Esophagus muscularis mucosa (tissue), 4 donors: ENCODE measurements around the gene KCNJ6. TPM values are rescaled to one million over a fixed set of nuclear protein-coding genes. Genes with fewer than 3 reads are reported as not detected.

Source experiments
- DNase-seq: peaks from one replicate; pipeline ENCODE4 v3.0.0-alpha.2; 2017; ENCODE audit errors: extremely low spot score
- H3K27ac ChIP-seq, 4 donors: fragments of 200-600 bp; sonication (generic); replicated peaks in 1 of 4; 1 replicate in 3 of 4; 2 replicates in 1 of 4; pipeline ENCODE4 v1.5.1; 2016 to 2019; ENCODE audit warnings: mild to moderate bottlenecking in 1 of 4
- H3K27me3 ChIP-seq, 4 donors: fragments of 200-600 bp; sonication (generic); one replicate each; pipeline versions ENCODE4 v1.5.1 to v1.6.0; 2016 to 2019
- H3K36me3 ChIP-seq, 4 donors: fragments of 200-600 bp; sonication (generic); one replicate each; pipeline ENCODE4 v1.5.1; 2016 to 2019
- H3K4me1 ChIP-seq, 4 donors: fragments of 200-600 bp; sonication (generic); one replicate each; pipeline ENCODE4 v1.5.1; 2016 to 2019
- H3K4me3 ChIP-seq, 4 donors: fragments of 200-600 bp; sonication (generic); 1 replicate in 2 of 4; 2 replicates in 2 of 4; pipeline ENCODE4 v1.5.1; 2016 to 2019; ENCODE audit warnings: mild to moderate bottlenecking in 4 of 4, moderate library complexity in 1 of 4
- H3K9me3 ChIP-seq, 4 donors: fragments of 200-600 bp; sonication (generic); 1 replicate in 3 of 4; 2 replicates in 1 of 4; pipeline ENCODE4 v1.5.1; 2016 to 2019
- EP300 ChIP-seq: sonication (generic); formaldehyde crosslinking; IDR thresholded peaks from one replicate; pipeline ENCODE4 v1.6.1; 2017; ENCODE audit warnings: antibody characterized with exemption
- POLR2A ChIP-seq: fragments of 450-650 bp; IDR thresholded peaks from one replicate; pipeline ENCODE4 v1.6.1; 2017; ENCODE audit warnings: antibody characterized with exemption, moderate library complexity, mild to moderate bottlenecking, low read depth
- POLR2AphosphoS5 ChIP-seq, 2 donors: sonication (generic); formaldehyde crosslinking; IDR thresholded peaks; one replicate each; pipeline ENCODE4 v1.6.1; 2017; ENCODE audit warnings: antibody characterized with exemption in 2 of 2
- WGBS: methylation state at CpG from one replicate; pipeline ENCODE4 v1.1.5; 2018; 5-methylcytosine and 5-hydroxymethylcytosine counted together
- intact Hi-C: fragments of 100-400 bp; cut with DNase I; formaldehyde crosslinking; loops from one replicate; pipeline ENCODE4 v1.15.1; 2023
- total RNA-seq, 4 donors: library from RNA; depleted of rRNA; stranded (reverse); fragments of >200 nt; gene quantifications; one replicate each; pipeline versions ENCODE4 v1.1.0 to v1.2.1, GENCODE V29; 2016
- TF ChIP-seq, protein P1 (sequence below), 3 experiments: fragments of 200-600 bp in 2 of 3; fragments of 450-650 bp in 1 of 3; sonication (generic) in 2 of 3; IDR thresholded peaks; one replicate each; pipeline ENCODE4 v1.5.1; 2017 to 2019; ENCODE audit warnings: antibody characterized with exemption in 3 of 3, mild to moderate bottlenecking in 2 of 3, moderate library complexity in 1 of 3

KCNJ6 gene
- total RNA-seq, 4 donors from 2014 or later: under 0.01 TPM; not detected in 2

- Histone ChIP-seq H3K36me3 (no peaks in the 10 kb centered on the region), H3K9me3 (peaks cover 0 to 15% (median 9%) of the 10 kb centered on the region in 4 donors), H3K4me3 (no peak overlapping the region), H3K27ac (no peak overlapping the region), H3K27me3 (no peaks in the 10 kb centered on the region), H3K4me1 (no peaks in the 10 kb centered on the region)
- TF ChIP-seq EP300 (no peak), POLR2AphosphoS5 (IDR thresholded peaks at IDR 0.05) (no peak), POLR2A (no peak)
- TF ChIP-seq, protein P1, sequence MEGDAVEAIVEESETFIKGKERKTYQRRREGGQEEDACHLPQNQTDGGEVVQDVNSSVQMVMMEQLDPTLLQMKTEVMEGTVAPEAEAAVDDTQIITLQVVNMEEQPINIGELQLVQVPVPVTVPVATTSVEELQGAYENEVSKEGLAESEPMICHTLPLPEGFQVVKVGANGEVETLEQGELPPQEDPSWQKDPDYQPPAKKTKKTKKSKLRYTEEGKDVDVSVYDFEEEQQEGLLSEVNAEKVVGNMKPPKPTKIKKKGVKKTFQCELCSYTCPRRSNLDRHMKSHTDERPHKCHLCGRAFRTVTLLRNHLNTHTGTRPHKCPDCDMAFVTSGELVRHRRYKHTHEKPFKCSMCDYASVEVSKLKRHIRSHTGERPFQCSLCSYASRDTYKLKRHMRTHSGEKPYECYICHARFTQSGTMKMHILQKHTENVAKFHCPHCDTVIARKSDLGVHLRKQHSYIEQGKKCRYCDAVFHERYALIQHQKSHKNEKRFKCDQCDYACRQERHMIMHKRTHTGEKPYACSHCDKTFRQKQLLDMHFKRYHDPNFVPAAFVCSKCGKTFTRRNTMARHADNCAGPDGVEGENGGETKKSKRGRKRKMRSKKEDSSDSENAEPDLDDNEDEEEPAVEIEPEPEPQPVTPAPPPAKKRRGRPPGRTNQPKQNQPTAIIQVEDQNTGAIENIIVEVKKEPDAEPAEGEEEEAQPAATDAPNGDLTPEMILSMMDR (IDR thresholded peaks at IDR 0.05): no peak
- intact Hi-C loops: no loop called here
- 95% methylated on average over 11 of the region's 11 CpGs for WGBS
- no peak for DNase-seq
These were observed 340.7 kb downstream of the KCNJ6 start for GRCh38 chr21:37575580-37575979.

- WGBS: 89% methylated on average over 3 of the region's 7 CpGs
- TF ChIP-seq POLR2AphosphoS5 (IDR thresholded peaks at IDR 0.05) (no peak), EP300 (no peak), POLR2A (no peak)
- TF ChIP-seq, protein P1 (IDR thresholded peaks at IDR 0.05): no peak
- Histone ChIP-seq H3K36me3 (no peaks in the 10 kb centered on the region), H3K27ac (no peak overlapping the region), H3K27me3 (no peaks in the 10 kb centered on the region), H3K4me3 (no peak overlapping the region), H3K4me1 (no peaks in the 10 kb centered on the region), H3K9me3 (peaks cover 0 to 15% (median 9%) of the 10 kb centered on the region in 4 donors)
- intact Hi-C loops: no loop called here
- DNase-seq: no peak
These were observed 341.5 kb downstream of the KCNJ6 start for GRCh38 chr21:37574751-37575150.

DNA sequence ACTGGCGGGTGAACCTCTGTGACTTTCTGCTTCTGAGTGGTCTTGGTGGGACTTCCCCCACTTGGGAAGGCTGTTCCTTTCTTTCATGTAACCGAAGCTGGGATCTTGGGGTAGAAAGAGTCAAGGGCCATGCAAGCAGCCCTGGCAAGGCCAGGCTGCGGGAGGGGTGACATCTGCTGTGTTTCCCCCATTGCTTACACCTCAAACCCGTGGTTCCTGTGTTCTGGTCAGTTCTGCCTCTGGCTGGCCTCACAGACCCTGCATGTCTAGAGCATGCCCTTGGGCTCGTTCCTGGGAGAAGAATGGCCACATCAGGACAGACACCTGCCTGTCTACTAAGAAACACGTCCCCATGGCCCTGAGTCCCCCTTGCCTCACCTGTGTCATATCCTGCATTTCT is 341.9 kb downstream of the KCNJ6 start:
- H3K27me3 ChIP-seq: no peaks in the 10 kb centered on the region
- whole genome bisulfite sequencing: 95% methylated on average over 5 of the region's 6 CpGs
- no peaks in the 10 kb centered on the region for H3K4me1 ChIP-seq
- DNase-seq: no peak
- intact Hi-C loops: no loop called here
- no peak overlapping the region for H3K4me3 ChIP-seq
- TF ChIP-seq EP300 (no peak), POLR2A (no peak), POLR2AphosphoS5 (IDR thresholded peaks at IDR 0.05) (no peak)
- TF ChIP-seq, protein P1 (IDR thresholded peaks at IDR 0.05): no peak
- H3K36me3 ChIP-seq: no peaks in the 10 kb centered on the region
- peaks cover 0 to 13% (median 8%) of the 10 kb centered on the region in 4 donors for H3K9me3 ChIP-seq
- H3K27ac ChIP-seq: no peak overlapping the region

DNA sequence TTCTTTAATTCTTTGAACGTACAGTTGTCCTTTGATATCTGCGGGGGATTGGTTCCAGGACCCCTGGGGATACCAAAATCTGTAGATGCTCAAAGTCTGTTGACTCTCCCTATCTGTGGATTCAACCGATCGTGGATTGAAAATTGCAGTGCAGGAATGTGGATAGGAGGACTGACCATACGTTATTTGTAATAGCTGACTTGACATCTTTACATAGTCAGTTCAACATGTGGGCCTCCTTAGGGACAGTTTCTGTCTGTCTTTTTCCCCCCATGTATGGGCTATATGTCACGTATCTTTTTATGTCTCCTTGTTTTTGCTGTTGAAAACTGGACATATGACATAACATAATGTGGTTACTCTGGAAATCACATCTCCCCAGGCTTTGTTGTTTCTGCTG is 344.8 kb downstream of the KCNJ6 start:
- no peak for DNase-seq
- intact Hi-C loops: no loop called here
- no peaks in the 10 kb centered on the region for H3K27me3 ChIP-seq
- TF ChIP-seq POLR2AphosphoS5 (IDR thresholded peaks at IDR 0.05) (no peak), POLR2A (no peak), EP300 (no peak)
- TF ChIP-seq, protein P1 (IDR thresholded peaks at IDR 0.05): no peak
- no peaks in the 10 kb centered on the region for H3K36me3 ChIP-seq
- H3K4me1 ChIP-seq: no peaks in the 10 kb centered on the region
- no peak overlapping the region for H3K4me3 ChIP-seq
- 78% methylated on average over 6 of the region's 6 CpGs for WGBS
- no peaks in the 10 kb centered on the region for H3K9me3 ChIP-seq
- H3K27ac ChIP-seq: no peak overlapping the region

DNA sequence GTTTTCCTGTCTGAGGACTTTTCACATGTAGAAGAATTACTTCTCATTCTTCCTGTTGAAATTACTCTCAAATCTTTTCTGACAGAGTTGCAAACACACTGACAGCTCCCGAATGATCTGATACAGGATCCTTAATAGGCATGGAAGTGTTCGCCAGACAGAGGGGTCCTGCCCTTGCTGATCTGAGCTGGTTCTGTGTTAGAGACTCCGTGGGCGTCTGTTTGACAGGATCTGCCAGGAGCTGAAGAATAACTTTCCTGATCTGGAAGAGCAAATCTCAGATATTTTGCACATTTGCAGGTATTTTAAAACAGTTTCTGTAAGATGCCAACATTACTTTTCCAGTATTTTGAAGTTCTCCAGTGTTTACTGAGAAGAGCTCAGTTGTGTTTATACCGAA is 347.3 kb downstream of the KCNJ6 start:
- WGBS: 62% methylated on average over 5 of the region's 5 CpGs
- DNase-seq: no peak

More for the DNA sequence above, 347.3 kb downstream of the KCNJ6 start:
- no peaks in the 10 kb centered on the region for H3K36me3 ChIP-seq
- TF ChIP-seq POLR2A: no peak
- no peak for TF ChIP-seq POLR2AphosphoS5 (IDR thresholded peaks at IDR 0.05)
- TF ChIP-seq EP300: no peak
- TF ChIP-seq, protein P1 (IDR thresholded peaks at IDR 0.05): no peak
- H3K4me3 ChIP-seq: no peak overlapping the region
- H3K27ac ChIP-seq: no peak overlapping the region
- H3K9me3 ChIP-seq: no peaks in the 10 kb centered on the region
- no peaks in the 10 kb centered on the region for H3K27me3 ChIP-seq
- intact Hi-C loops: no loop called here
- H3K4me1 ChIP-seq: peaks cover 5 to 15% (median 14%) of the 10 kb centered on the region in 4 donors
